Kidney epithelial cell (primary cell): ENCODE measurements around the gene NDUFS8. TPM values are rescaled to one million over a fixed set of nuclear protein-coding genes. Genes with fewer than 3 reads are reported as not detected.

Source experiments
- DNase-seq: peaks from one replicate; pipeline ENCODE4 v3.0.0-alpha.2; 2010; ENCODE audit warnings: low read depth
- H3K27me3 ChIP-seq: 2 replicates; pipeline ENCODE4 v1.6.0; 2011; ENCODE audit warnings: low read length; ENCODE audit not compliant: control insufficient read depth, insufficient read depth
- H3K36me3 ChIP-seq: 2 replicates; pipeline ENCODE4 v1.5.1; 2011; ENCODE audit warnings: low read length; ENCODE audit not compliant: control insufficient read depth, insufficient read depth
- H3K4me3 ChIP-seq: 2 replicates; pipeline ENCODE4 v1.5.1; 2011; ENCODE audit warnings: low read depth, mild to moderate bottlenecking, control low read depth, low read length
- total RNA-seq: library from RNA; depleted of rRNA; stranded (reverse); fragments of >200 nt; gene quantifications from 2 replicates; pipeline ENCODE4 v1.2.3, GENCODE V29; 2015
- TF ChIP-seq, protein P1 (sequence below): IDR thresholded peaks from 2 replicates; pipeline ENCODE4 v1.5.1; 2011; ENCODE audit warnings: mild to moderate bottlenecking, moderate library complexity, low read length, control low read depth, inconsistent platforms; ENCODE audit not compliant: insufficient read depth, poor library complexity, severe bottlenecking

NDUFS8 gene
- total RNA-seq, 1 donor from 2014 or later, result 246 TPM

DNA sequence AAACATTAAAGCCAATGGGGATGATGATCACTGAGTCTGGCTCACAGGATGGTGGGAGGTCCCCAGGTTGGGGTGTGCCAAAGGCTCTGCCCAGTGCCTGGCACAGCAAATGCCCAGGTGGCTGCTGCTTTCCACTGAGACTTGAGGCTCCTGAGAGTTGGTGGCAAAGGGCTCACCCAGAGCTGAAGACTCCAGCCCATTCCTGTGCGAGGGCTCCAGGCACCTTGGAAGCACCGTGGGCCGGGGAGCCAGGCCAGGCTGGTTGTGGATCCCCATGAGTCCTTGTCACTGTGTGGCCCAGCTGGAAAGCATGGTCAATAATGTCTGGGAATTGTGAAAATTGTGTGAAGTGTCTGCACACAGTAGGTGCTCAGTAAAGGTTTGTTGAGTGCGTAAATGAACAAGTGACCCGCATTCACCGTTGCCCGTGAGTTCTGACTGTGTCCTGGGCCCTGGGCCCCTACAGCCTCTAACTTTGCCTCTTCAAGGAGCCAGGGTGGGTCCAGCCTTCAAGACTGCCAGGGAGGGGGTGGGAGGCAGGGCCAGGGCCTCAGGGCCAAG, 23.8 kb upstream of the NDUFS8 start:
- no peaks in the 10 kb centered on the region for H3K36me3 ChIP-seq
- H3K4me3 ChIP-seq, result no peak overlapping the region
- no peaks in the 10 kb centered on the region for H3K27me3 ChIP-seq
- no peak for DNase-seq
- TF ChIP-seq, protein P1, sequence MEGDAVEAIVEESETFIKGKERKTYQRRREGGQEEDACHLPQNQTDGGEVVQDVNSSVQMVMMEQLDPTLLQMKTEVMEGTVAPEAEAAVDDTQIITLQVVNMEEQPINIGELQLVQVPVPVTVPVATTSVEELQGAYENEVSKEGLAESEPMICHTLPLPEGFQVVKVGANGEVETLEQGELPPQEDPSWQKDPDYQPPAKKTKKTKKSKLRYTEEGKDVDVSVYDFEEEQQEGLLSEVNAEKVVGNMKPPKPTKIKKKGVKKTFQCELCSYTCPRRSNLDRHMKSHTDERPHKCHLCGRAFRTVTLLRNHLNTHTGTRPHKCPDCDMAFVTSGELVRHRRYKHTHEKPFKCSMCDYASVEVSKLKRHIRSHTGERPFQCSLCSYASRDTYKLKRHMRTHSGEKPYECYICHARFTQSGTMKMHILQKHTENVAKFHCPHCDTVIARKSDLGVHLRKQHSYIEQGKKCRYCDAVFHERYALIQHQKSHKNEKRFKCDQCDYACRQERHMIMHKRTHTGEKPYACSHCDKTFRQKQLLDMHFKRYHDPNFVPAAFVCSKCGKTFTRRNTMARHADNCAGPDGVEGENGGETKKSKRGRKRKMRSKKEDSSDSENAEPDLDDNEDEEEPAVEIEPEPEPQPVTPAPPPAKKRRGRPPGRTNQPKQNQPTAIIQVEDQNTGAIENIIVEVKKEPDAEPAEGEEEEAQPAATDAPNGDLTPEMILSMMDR, result no peak

DNA sequence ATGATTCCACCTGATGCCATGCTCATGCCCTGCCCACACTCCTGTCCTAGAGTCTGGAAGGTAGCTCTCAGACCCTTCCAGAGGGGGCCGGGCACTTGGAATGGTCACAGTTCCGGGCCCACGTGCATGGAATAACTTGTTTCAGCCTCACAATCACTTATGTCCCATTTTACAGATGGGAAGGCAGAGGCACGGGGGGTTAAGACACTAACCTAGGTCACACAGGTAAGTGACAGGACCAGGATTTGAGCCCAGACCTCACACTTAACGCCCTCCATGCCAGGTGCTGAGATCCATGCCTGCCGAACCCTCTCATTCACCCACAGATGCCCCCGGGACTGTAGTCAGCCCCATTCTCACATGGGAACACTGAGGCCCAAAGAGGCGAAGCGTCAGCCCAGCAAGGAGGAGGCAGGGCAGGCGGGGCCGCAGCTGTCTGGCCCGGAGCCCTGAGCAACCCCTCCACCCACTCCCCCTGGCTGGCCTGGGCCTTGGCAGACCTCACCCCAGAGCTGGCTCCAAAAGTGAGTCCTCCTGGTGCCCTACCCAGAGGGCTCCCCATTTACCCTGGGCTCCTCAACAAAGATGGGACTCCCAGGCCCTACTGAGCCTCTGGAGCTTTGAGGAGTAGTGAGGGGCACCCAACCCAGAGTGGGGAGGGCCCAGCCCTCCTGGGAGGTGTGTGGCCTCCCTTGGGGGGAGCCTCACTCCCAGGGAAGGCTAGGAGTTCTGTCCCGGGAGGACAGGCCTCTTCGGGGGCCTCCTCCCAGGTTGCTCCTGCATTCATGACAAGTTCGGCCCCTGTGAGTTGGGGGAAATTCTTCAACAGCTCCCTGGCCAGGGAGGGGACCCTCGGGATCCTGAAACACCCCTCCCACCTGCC, 22.7 kb upstream of the NDUFS8 start:
- H3K36me3 ChIP-seq, result no peaks in the 10 kb centered on the region
- TF ChIP-seq, protein P1, result no peak
- no peak for DNase-seq
- no peaks in the 10 kb centered on the region for H3K27me3 ChIP-seq
- H3K4me3 ChIP-seq, result no peak overlapping the region

DNA sequence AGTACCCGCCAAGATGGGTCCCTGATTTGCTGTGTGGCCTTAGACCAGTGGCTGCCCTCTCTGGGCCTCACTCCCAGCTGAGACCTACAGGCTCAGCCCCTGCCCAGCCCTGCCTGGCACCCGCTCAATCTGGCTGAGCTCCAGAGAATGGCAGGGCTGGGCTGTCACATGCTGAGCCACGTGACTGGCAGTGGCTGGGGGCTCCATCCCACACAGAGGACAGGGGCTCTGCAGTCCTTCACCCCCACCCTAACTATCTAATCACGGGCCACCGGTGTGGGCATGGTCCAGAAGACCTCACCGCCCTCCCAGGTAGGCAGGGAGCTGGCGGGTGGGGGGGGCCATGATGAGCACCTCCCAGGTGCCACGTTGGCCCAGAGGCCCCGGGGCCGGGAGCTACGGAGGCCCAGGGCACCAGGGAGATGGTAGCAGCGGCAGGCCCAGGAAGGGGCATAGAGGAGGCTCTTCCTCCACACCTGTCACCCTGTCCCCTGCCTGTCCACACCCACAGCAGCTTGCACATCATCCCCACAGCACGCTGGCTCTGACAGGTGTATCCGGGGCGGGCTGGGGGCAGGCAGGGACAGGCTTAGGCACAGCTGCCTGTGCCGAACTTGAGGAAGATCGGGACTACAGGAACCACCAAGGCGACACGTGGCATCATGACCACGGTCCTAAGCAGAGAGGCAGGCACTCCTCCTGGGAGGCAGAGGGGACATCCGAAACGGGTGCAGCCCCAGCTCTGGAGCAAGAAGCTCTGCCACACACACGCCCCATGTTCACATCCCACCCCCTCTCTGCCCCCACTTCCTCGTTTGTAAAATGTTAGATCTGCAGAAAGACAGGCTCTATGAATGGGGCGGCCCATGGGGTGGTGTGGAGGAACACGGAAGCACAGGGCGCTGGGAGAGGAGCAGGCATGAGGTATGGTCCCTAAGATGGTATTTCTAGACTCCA, 21.8 kb upstream of the NDUFS8 start:
- no peak overlapping the region for H3K4me3 ChIP-seq
- no peaks in the 10 kb centered on the region for H3K36me3 ChIP-seq
- DNase-seq, result no peak
- H3K27me3 ChIP-seq, result no peaks in the 10 kb centered on the region
- TF ChIP-seq, protein P1, result no peak

DNA sequence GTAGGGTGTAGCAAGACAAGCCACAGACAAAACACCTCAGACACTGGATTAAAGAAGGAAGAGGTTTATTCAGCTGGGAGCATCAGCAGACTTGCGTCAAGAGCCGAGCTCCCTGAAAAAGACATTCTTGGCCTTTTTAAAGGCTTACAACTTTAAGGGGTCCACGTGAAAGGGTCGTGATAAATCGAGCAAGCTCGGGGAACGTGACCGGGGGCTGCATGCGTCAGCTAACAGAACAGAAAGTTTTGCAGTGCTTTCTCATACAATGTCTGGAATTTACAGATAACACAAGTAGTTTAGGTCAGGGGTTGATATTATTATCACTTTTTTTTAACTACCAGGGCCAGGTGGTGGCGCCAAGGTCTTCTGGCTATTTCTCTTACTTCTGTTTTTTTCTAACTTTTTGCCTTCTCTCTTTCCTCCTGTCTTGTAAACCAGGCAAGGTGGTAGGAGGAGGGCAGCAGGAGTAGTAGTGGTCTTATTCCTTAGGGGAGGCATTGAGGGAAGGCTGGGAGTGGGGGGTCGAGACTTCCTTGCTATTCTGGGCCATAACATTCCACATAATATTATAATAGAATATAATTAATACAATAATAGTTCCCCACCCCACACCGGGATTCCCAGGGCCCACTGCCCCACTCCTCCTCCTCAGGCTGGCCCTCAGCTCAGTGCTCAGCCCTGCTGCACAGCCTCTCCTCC, 20.9 kb upstream of the NDUFS8 start:
- H3K4me3 ChIP-seq, result no peak overlapping the region
- no peak for DNase-seq
- no peaks in the 10 kb centered on the region for H3K27me3 ChIP-seq
- TF ChIP-seq, protein P1, result peak; percentile 40
- H3K36me3 ChIP-seq, result no peaks in the 10 kb centered on the region
